GM12892 (cell line): ENCODE data around the gene OR52H1.

ENCODE experiments used
- POLR2A ChIP-seq: IDR thresholded peaks from 2 replicates; pipeline ENCODE4 v1.6.1; 2011; ENCODE audit warnings: low read depth, low read length, control low read depth
- POLR2AphosphoS5 ChIP-seq: IDR thresholded peaks from 2 replicates; pipeline ENCODE4 v1.6.1; 2011; ENCODE audit warnings: low read depth, low read length, control low read depth

DNA sequence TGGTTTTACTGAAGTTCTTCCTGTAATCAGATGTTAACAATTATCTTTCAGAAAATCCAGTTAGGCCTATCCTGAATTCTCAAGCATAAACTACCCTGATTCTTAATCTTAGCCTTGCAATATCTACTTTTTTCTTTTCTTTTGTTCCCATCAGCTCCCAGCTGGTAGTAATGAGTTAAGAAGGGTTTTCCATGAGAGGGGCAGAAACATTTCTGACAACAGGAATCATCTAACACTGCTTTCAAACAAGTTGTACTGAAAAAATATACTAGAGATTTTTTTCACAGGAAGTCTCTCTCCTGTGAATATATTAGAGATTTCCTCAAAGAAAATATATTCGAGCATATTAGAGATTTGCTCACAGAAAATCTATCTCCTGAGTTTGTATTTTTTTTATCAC lies 44.8 kb upstream of the OR52H1 start:
- no peak for TF ChIP-seq POLR2A
- TF ChIP-seq POLR2AphosphoS5: no peak
